HS-5 (cell line): ENCODE measurements around the gene GPC3.
"Not testable (repeated sequence)": the region's sequence is repeated elsewhere in the genome, so short reads cannot be mapped to it uniquely, and the experiment has no call there.

Source experiments
- DNase-seq: peaks from one replicate; pipeline ENCODE4 v3.0.0-alpha.2; 2012; ENCODE audit warnings: low read depth

GPC3 gene

GRCh38 chrX:133926809-133927208 is 58.6 kb downstream of the GPC3 start:
- DNase-seq, result no peak

- no peak for DNase-seq
Measured at GRCh38 chrX:133926099-133926498, 59.3 kb downstream of the GPC3 start.

GRCh38 chrX:133924548-133924947 is 60.8 kb downstream of the GPC3 start:
- DNase-seq, result no peak

- DNase-seq, result no peak
Measured at GRCh38 chrX:133923548-133923947, 61.8 kb downstream of the GPC3 start.

DNA sequence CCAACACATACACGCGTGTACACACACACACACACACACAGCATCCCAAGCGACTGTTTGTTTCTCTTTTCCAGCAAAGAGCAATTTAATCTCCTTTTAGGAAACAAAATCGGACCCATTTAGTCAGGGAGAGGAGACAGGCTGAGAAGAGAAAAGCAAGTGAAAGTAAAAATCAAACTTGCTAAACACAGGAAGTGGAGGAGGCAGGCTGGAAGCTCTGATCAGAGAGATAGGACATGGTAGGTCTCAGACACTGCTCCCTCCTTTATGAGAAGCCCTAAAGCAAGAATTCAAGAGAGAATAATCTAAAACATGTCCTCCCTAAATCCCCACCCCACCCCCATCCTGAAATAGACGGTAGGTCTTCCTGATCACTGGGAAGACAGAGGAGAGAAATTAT is 62.3 kb downstream of the GPC3 start:
- DNase-seq, result no peak

DNA sequence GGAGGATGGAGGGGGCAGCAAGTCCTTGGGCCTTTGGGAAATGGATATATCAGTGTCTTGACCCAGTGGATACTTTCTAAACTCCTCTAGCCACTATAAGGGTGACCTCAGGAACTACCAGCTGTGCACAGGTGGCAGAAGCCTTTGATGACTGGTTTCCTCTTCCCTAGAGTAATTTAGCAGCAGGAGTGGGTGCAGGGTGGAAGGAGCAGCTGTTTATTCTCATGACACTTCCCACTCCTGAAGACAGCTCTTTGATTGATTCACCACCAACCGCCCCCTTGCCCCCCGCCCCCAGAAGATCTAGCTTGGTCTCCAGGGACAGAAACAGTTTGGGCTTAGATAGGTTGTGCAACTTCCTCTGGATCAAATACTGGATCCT is 63.0 kb downstream of the GPC3 start:
- no peak for DNase-seq

DNA sequence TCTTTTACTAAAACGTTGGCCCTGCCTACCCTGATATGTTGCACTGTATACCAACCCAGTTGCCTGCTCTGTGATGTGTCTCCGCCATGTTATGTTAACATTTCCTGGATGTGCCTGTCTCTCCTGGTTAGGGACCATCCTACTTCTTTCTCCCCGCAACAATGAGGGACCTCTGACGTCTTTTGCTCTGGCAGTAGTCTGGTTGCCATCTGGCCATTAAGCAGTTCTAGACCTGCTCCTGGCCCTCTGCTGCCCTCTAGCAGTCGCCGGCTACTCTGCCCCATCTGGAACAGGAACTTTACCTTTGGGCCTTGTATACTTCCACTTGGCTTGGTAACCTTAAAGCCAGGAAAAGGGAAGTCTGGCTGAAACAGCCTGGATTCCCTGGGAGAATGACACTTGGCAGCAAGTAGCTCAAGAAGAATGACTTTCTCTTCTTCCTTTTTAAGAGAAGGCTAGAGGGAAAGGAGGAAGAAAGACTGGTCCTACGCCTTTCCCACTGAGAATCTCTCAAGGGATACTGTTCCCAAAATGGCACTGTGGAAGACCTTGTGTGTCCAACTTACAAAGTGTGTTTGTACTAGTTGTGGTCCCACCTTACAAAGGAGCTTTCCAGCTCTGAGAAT is 63.5 kb downstream of the GPC3 start:
- DNase-seq, result no peak

DNA sequence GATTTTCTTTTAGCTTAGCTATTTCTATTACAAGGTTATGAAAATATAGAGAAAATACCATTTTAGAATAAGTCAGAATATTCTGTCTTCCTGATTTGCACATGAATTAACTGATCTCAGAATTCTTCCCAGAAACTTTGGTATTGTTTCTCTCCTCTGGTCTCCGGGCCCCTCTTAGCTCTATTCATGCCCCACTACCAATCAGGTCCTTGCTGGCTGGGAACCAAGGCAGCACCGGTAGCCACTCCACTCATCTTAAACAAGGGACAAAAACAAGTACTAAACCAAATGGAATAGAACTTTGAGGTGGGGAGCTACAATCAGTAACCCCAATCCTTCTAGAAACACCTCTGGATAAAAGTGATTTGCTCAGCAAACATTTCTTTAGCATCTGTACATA is 64.3 kb downstream of the GPC3 start:
- DNase-seq, result no peak

DNA sequence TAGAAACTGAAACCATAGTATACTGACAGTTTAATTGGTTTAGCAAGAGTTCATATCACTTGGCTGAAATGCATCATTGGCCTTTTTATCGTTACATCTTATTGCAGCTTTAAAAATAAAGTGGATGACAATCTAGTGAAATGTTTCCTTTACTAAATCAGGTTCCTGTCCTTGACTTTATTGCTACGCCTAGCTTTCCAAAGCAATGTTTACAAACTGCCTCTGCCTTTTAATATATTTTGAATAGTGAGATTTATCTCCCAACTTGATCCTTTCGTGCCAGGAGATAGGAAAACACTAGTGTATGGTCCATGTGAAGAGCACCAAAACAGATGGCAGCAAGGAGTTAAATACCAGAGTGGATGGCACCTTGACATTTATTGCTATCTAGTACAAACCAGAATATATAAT is 67.0 kb downstream of the GPC3 start:
- no peak for DNase-seq

DNA sequence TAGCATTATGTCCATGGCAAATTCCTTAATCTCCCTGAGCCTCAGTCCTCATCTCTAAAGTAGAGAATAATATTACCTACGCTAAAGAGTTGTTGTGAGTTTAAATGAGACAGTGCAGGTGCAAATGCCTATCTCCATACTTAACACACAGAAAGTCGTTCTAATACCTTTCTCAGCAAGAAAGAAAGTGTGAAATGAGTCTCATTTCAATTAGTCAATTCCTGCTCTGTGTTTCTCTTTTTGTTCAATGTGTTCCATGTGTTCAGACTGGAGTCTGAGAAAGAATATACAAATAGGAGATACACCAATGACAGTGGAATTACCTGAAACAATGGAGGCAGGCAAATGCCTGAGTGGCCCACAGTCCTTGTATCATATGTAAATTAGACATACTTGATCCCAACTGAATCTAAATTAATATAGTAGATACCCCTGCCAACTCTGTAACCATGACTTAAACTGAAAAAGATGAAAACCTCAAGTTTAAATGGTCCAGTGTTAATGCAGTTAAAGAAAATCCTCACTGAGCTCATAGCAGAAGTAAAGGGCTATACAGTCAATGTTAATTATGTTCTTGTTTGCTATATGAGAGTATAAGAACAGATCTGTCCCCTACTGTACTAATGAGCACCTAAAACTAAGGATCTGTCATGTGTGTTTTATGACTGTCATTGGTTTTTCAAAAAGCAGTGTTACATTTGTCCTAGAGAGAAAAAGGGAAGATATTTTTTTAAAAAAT is 68.2 kb downstream of the GPC3 start:
- DNase-seq, result no peak

GRCh38 chrX:133913658-133914388 is 71.6 kb downstream of the GPC3 start:
- DNase-seq, result no peak

DNA sequence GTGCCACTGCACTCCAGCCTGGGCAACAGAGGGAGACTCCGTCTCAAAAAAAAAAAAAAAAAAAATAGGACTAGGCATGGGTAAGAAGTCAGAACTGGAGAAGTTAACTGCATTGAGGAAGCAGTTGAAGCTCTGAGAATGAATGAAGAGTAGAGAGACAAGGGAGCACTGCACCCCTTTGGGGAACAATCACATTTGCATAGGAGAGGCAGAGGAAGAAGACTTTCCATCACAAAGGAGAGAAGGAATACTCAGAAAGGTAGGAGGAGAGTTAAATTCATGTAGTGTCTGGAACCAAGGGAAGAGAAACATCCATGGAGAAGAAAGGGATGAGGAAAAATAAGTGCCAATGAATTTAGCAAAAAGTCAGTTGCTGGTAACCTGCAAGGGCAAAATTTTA is 72.4 kb downstream of the GPC3 start:
- no peak for DNase-seq

GRCh38 chrX:133911825-133912495 is 73.4 kb downstream of the GPC3 start:
- no peak for DNase-seq

GRCh38 chrX:133910539-133910938 is 74.9 kb downstream of the GPC3 start:
- no peak for DNase-seq

GRCh38 chrX:133909888-133910287 is 75.5 kb downstream of the GPC3 start:
- no peak for DNase-seq

DNA sequence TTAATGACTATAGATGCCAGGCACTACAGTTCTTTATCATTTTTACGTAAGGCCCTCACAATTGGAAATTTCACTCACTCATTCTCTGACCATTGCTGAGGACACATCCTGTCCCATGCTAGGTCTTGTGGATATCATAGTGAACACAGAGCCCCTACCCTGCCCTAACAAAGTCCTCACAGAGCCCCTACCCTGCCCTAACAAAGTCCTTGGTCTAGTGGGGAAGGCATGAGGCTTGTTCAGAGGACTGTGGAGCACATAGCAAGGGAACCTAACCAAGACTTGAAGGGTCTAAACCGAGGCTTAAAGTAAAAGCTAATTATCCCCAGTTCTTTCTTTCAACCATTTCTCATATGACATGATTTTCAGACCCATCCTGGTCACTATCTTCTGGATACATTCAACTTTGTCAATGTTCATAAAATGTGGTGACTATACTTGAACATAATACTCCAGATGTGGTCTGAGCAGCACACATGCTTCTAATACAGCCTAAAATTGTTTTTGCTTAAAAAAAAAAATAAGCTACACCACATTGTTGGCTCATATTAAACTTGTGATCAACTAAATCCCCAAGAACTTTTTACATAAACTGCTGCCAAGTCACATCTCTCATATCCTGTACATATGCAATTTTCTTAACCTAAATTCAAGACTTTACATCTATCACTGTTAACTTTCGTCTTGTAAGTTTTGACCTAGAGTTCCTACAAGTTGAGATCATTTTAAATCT is 77.0 kb downstream of the GPC3 start:
- no peak for DNase-seq

- no peak for DNase-seq
Measured at GRCh38 chrX:133907606-133908005, 77.8 kb downstream of the GPC3 start.

GRCh38 chrX:133905305-133905704 is 80.1 kb downstream of the GPC3 start:
- no peak for DNase-seq

GRCh38 chrX:133897593-133898163 is 87.7 kb downstream of the GPC3 start:
- no peak for DNase-seq

GRCh38 chrX:133892337-133892736 is 93.1 kb downstream of the GPC3 start:
- no peak for DNase-seq

- no peak for DNase-seq
Measured at GRCh38 chrX:133888984-133889383, 96.4 kb downstream of the GPC3 start.

DNA sequence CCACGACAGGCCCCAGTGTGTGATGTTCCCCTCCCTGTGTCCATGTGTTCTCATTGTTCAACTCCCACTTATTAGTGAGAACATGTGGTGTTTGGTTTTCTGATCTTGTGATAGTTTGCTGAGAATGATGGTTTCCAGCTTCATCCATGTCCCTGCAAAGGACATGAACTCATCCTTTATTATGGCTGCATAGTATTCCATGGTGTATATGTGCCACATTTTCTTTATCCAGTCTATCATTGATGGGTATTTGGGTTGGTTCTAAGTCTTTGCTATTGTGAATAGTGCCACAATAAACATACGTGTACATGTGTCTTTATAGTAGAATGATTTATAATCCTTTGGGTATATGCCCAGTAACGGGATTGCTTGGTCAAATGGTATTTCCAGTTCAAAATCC is 97.3 kb downstream of the GPC3 start:
- not testable (repeated sequence) for DNase-seq
